ENCODE measurements around the gene TMBIM6.
"Not testable (repeated sequence)": the region's sequence is repeated elsewhere in the genome, so short reads cannot be mapped to it uniquely, and the experiment has no call there.

Gene TMBIM6

DNA sequence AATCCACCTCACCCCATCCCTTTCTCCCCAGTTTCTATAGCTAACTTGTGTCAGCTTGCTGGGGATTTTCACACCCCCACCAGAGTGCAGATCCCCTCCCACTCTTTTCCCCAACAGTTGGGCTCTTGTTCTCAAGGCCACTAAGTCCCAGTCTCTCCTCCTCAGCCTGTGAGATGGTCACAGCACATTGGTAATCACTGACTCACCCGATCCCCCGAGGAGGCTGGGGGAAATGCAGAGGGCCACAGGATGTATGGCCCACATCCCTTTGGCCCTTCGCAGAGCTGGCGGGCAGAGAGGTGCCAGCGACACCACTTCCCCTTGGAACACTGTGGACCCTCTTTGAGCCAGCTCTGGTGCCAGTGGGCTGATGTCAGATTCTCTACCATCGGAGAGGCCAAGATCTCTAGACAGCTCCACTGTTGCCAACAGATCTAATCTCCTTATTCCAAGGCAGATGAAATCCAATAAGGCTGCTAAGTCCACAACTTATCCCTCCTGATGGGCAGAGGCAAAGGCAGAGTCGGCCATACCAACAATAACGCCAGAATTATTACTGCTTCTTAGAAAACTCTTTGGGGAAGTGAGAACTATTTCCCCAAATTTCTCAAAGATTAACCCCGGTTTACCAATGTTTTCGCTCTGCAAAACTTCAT lies 35.8 kb upstream of the TMBIM6 start:
- Histone ChIP-seq H3K36me3 (ENCODE audit: control insufficient read depth, insufficient read depth, low read length) (no peaks in the 10 kb centered on the region), H3K27me3 (ENCODE audit: control insufficient read depth, insufficient read depth, low read length) (peaks cover 2% of the 10 kb centered on the region; the same call in 1 of the 2 replicates), H3K27ac (ENCODE audit: low read length) (no peak overlapping the region), H3K4me1 (ENCODE audit: control insufficient read depth, insufficient read depth, low read length) (peaks cover 10% of the 10 kb centered on the region), H3K9me3 (ENCODE audit: control insufficient read depth, insufficient read depth, low read length) (no peaks in the 10 kb centered on the region), H3K4me3 (ENCODE audit: low read length) (peak overlapping the region; percentile 71; the same call in 1 of the 2 replicates)
- no CpG with 5 or more reads among the region's 10 CpGs for WGBS (ENCODE audit: insufficient coverage, insufficient read length)
- DNase-seq (ENCODE audit: low read depth, low spot score) = no peak

DNA sequence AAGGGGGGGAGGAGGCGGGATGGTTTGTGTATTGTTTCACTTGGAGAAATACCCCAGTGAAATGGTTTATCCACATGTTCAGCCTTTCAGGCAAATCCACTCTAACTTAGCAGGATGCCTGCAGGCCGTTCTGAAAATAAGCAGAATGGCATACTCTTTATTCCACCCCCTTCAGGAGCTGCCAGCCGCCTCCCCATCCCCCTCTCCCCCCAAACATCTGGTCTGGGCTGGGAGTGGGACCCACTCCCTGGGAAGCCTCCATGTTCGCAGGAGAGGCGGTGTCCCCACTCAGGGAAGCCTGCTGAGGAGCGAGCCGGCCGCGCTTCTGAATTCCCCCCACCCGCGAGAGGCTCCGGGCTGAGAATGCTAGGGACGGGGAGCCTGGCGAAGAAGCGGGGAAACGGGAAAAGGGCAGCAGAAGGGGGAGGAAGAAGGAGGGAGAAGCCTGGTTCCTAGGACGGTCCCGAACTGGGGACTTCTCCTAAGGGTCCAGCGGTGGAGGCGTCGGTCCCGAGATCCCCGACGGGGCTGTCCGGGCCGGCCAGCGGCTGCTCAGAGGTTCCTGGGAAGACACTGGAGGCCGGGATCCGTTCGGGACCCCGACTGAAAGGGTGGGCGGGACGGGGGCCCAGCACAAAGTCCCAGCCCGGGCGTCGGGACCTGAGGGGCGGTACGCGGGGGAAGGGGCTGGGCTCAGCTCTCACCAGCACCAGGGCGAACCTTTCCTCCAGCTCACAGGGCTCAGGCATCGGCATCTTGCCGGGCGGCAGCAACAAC lies 34.8 kb upstream of the TMBIM6 start:
- H3K9me3 ChIP-seq (ENCODE audit: control insufficient read depth, insufficient read depth, low read length) = no peaks in the 10 kb centered on the region
- WGBS (ENCODE audit: insufficient coverage, insufficient read length) = no CpG with 5 or more reads among the region's 43 CpGs
- no peak overlapping the region for H3K27ac ChIP-seq (ENCODE audit: low read length)
- H3K4me1 ChIP-seq (ENCODE audit: control insufficient read depth, insufficient read depth, low read length) = peaks cover 10% of the 10 kb centered on the region
- H3K36me3 ChIP-seq (ENCODE audit: control insufficient read depth, insufficient read depth, low read length) = no peaks in the 10 kb centered on the region
- DNase-seq (ENCODE audit: low read depth, low spot score) = no peak
- H3K4me3 ChIP-seq (ENCODE audit: low read length) = peak overlapping the region; percentile 71
- peaks cover 2% of the 10 kb centered on the region; the same call in 1 of the 2 replicates for H3K27me3 ChIP-seq (ENCODE audit: control insufficient read depth, insufficient read depth, low read length)

GRCh38 chr12:49707128-49707811 lies 34.1 kb upstream of the TMBIM6 start, which contains the start of gene FMNL3:
TSS of gene FMNL3 (minus strand) at chr12:49707405. CDS start at chr12:49707180, 225 bp downstream.
- no peak within 1 kb of the TSS for H3K27ac ChIP-seq (ENCODE audit: low read length)
- H3K9me3 ChIP-seq (ENCODE audit: control insufficient read depth, insufficient read depth, low read length) = no peaks in the 10 kb centered on the region
- WGBS (ENCODE audit: insufficient coverage, insufficient read length) = no CpG with 5 or more reads among the region's 93 CpGs
- peaks cover 10% of the 10 kb centered on the region for H3K4me1 ChIP-seq (ENCODE audit: control insufficient read depth, insufficient read depth, low read length)
- peak within 1 kb of the TSS; percentile 71 for H3K4me3 ChIP-seq (ENCODE audit: low read length)
- peak; percentile 85 for DNase-seq (ENCODE audit: low read depth, low spot score)
- peaks cover 2% of the 10 kb centered on the region; the same call in 1 of the 2 replicates for H3K27me3 ChIP-seq (ENCODE audit: control insufficient read depth, insufficient read depth, low read length)
- H3K36me3 ChIP-seq (ENCODE audit: control insufficient read depth, insufficient read depth, low read length) = no peaks in the 10 kb centered on the region

DNA sequence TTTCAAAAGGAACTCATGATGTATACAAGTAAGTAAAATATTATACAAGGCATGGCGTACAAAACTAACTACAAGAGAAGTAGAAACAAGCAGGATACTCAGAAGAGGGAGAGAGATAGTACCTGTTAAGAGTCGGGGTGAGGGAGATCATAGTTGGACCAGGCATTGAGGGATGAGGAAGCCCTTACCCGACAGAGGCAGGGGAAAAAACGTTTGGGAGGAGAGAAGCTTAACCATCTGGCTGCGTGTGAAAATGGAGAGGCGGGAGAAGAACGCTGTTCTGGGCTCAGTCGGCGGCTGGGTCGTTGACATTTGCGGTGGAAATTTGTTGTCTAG lies 33.6 kb upstream of the TMBIM6 start:
- no peaks in the 10 kb centered on the region for H3K9me3 ChIP-seq (ENCODE audit: control insufficient read depth, insufficient read depth, low read length)
- no peak overlapping the region for H3K27ac ChIP-seq (ENCODE audit: low read length)
- H3K4me1 ChIP-seq (ENCODE audit: control insufficient read depth, insufficient read depth, low read length) = peaks cover 10% of the 10 kb centered on the region
- H3K4me3 ChIP-seq (ENCODE audit: low read length) = no peak overlapping the region; the same call in 1 of the 2 replicates
- H3K27me3 ChIP-seq (ENCODE audit: control insufficient read depth, insufficient read depth, low read length) = peaks cover 2% of the 10 kb centered on the region; the same call in 1 of the 2 replicates
- H3K36me3 ChIP-seq (ENCODE audit: control insufficient read depth, insufficient read depth, low read length) = no peaks in the 10 kb centered on the region
- DNase-seq (ENCODE audit: low read depth, low spot score) = no peak
- no CpG with 5 or more reads among the region's 11 CpGs for WGBS (ENCODE audit: insufficient coverage, insufficient read length)

DNA sequence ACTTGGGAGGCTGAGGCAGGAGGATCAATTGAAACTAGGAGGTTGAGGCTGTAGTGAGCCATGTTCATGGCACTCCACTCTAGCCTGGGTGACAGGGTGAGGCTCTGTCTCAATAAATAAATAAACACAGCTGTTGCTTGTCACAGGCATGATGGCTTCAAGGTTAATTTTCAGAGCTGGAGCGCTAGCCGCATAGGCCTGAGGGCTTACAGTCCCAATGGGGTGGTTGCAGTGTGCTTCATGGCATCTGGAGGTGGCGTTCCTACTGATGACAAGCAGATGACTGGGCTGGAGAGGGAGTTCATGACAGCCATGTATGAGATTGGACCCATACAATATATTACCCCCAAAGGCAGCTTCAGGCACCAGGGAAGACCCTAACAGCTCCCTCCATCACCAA lies 32.5 kb upstream of the TMBIM6 start:
- Histone ChIP-seq H3K4me3 (ENCODE audit: low read length) (no peak overlapping the region), H3K36me3 (ENCODE audit: control insufficient read depth, insufficient read depth, low read length) (no peaks in the 10 kb centered on the region), H3K27ac (ENCODE audit: low read length) (no peak overlapping the region), H3K27me3 (ENCODE audit: control insufficient read depth, insufficient read depth, low read length) (peaks cover 2% of the 10 kb centered on the region; the same call in 1 of the 2 replicates), H3K4me1 (ENCODE audit: control insufficient read depth, insufficient read depth, low read length) (peaks cover 5% of the 10 kb centered on the region), H3K9me3 (ENCODE audit: control insufficient read depth, insufficient read depth, low read length) (no peaks in the 10 kb centered on the region)
- no CpG with 5 or more reads among the region's 3 CpGs for WGBS (ENCODE audit: insufficient coverage, insufficient read length)
- DNase-seq (ENCODE audit: low read depth, low spot score) = no peak

DNA sequence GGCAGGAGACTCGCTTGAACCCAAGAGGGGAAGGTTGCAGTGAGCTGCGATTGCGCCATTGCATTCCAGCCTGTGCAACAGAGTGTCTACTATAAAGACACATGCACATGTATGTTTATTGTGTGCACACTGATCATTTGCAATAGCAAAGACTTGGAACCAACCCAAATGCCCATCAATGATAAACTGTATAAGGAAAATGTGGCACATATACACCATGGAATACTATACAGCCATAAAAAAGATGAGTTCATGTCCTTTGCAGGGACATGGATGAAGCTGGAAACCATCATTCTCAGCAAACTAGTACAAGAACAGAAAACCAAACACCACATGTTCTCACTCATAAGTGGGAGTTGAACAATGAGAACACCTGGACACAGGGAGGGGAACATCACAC lies 27.4 kb upstream of the TMBIM6 start:
- not testable (repeated sequence) for H3K9me3 ChIP-seq (ENCODE audit: control insufficient read depth, insufficient read depth, low read length); H3K27ac ChIP-seq (ENCODE audit: low read length); DNase-seq (ENCODE audit: low read depth, low spot score); H3K27me3 ChIP-seq (ENCODE audit: control insufficient read depth, insufficient read depth, low read length); H3K4me3 ChIP-seq (ENCODE audit: low read length); H3K36me3 ChIP-seq (ENCODE audit: control insufficient read depth, insufficient read depth, low read length); H3K4me1 ChIP-seq (ENCODE audit: control insufficient read depth, insufficient read depth, low read length)
- no CpG with 5 or more reads among the region's 3 CpGs for WGBS (ENCODE audit: insufficient coverage, insufficient read length)

DNA sequence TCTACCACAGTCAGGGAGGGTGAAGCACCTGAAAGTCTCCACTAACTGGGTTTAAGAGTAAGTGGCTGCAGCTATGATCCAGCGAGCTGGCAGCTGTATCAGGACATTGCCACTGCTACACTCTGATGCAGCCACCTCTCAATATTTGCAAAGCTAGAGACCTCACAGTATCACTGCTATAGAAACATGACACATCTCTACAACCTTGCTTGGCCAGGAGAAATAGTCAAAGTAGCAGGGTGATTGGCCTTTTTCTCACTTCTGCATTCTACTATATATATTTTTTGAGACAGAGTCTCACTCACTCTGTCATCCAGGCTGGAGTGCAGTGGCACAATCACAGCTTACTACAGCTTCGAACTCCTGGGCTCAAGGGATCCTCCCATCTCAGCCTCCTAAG lies 24.8 kb upstream of the TMBIM6 start:
- no CpG with 5 or more reads among the region's 2 CpGs for WGBS (ENCODE audit: insufficient coverage, insufficient read length)

GRCh38 chr12:49717800-49718199 lies 23.6 kb upstream of the TMBIM6 start:
- not testable (repeated sequence) for H3K27ac ChIP-seq (ENCODE audit: low read length); H3K27me3 ChIP-seq (ENCODE audit: control insufficient read depth, insufficient read depth, low read length); H3K36me3 ChIP-seq (ENCODE audit: control insufficient read depth, insufficient read depth, low read length); H3K4me1 ChIP-seq (ENCODE audit: control insufficient read depth, insufficient read depth, low read length); H3K9me3 ChIP-seq (ENCODE audit: control insufficient read depth, insufficient read depth, low read length); H3K4me3 ChIP-seq (ENCODE audit: low read length); DNase-seq (ENCODE audit: low read depth, low spot score)
- WGBS (ENCODE audit: insufficient coverage, insufficient read length) = no CpG with 5 or more reads among the region's 3 CpGs

More for the DNA sequence above, 24.8 kb upstream of the TMBIM6 start:
- no peak for DNase-seq (ENCODE audit: low read depth, low spot score)
- Histone ChIP-seq H3K27ac (ENCODE audit: low read length) (no peak overlapping the region), H3K9me3 (ENCODE audit: control insufficient read depth, insufficient read depth, low read length) (no peaks in the 10 kb centered on the region), H3K27me3 (ENCODE audit: control insufficient read depth, insufficient read depth, low read length) (no peaks in the 10 kb centered on the region), H3K4me3 (ENCODE audit: low read length) (no peak overlapping the region), H3K4me1 (ENCODE audit: control insufficient read depth, insufficient read depth, low read length) (no peaks in the 10 kb centered on the region), H3K36me3 (ENCODE audit: control insufficient read depth, insufficient read depth, low read length) (no peaks in the 10 kb centered on the region)

DNA sequence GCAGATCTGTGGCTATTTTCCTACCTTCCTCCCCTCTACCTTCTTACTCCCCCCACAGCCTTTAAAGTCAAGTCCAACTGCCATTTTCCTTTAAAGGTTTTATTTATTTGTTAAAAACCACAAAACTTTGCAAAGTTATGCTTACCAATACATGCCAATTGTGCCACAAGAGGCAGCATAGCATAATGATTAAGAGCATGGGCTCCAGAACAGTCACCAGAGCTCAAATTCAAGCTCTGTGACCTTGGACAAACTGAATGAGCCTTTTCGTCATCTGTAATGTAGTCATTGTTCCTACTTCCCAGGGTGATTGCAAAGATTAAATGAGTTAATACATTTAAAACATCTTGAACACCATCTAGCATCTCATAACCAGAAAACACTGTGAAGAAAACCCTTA lies 21.1 kb upstream of the TMBIM6 start:
- Histone ChIP-seq H3K4me1 (ENCODE audit: control insufficient read depth, insufficient read depth, low read length) (no peaks in the 10 kb centered on the region), H3K4me3 (ENCODE audit: low read length) (no peak overlapping the region), H3K27me3 (ENCODE audit: control insufficient read depth, insufficient read depth, low read length) (no peaks in the 10 kb centered on the region), H3K36me3 (ENCODE audit: control insufficient read depth, insufficient read depth, low read length) (no peaks in the 10 kb centered on the region), H3K9me3 (ENCODE audit: control insufficient read depth, insufficient read depth, low read length) (no peaks in the 10 kb centered on the region), H3K27ac (ENCODE audit: low read length) (no peak overlapping the region)
- no CpG with 5 or more reads among the region's 1 CpG for WGBS (ENCODE audit: insufficient coverage, insufficient read length)
- no peak for DNase-seq (ENCODE audit: low read depth, low spot score)

- H3K27ac ChIP-seq (ENCODE audit: low read length); H3K36me3 ChIP-seq (ENCODE audit: control insufficient read depth, insufficient read depth, low read length); H3K4me3 ChIP-seq (ENCODE audit: low read length); H3K4me1 ChIP-seq (ENCODE audit: control insufficient read depth, insufficient read depth, low read length); DNase-seq (ENCODE audit: low read depth, low spot score); H3K27me3 ChIP-seq (ENCODE audit: control insufficient read depth, insufficient read depth, low read length); H3K9me3 ChIP-seq (ENCODE audit: control insufficient read depth, insufficient read depth, low read length): not testable (repeated sequence)
- WGBS (ENCODE audit: insufficient coverage, insufficient read length) = no CpG with 5 or more reads among the region's 3 CpGs
These were observed 20.0 kb upstream of the TMBIM6 start for GRCh38 chr12:49721355-49721754.

Measured in iPS DF 6.9 (cell line).